Progenitor cell of endocrine pancreas (in vitro differentiated cells): ENCODE results near the gene MUL1. TPM values are rescaled to one million over a fixed set of nuclear protein-coding genes. Genes with fewer than 3 reads are reported as not detected.

ENCODE experiments used
- DNase-seq: peaks from one replicate; pipeline ENCODE4 v3.0.0; 2021; ENCODE audit warnings: low spot score; ENCODE audit not compliant: unreplicated experiment
- H3K27ac Mint-ChIP-seq: 2 replicates; pipeline ENCODE4 v1.8.0; 2021; ENCODE audit warnings: mild to moderate bottlenecking, moderate library complexity, mixed read lengths
- H3K27me3 Mint-ChIP-seq: 2 replicates; pipeline ENCODE4 v1.8.0; 2021; ENCODE audit warnings: mixed read lengths
- H3K36me3 Mint-ChIP-seq: 2 replicates; pipeline ENCODE4 v1.8.0; 2022; ENCODE audit warnings: mixed read lengths; ENCODE audit not compliant: insufficient read depth
- H3K4me1 Mint-ChIP-seq: 2 replicates; pipeline ENCODE4 v1.8.0; 2021; ENCODE audit warnings: low read depth, mixed read lengths
- H3K4me3 Mint-ChIP-seq: 2 replicates; pipeline ENCODE4 v1.8.0; 2021; ENCODE audit warnings: low read depth, mild to moderate bottlenecking, moderate library complexity, mixed read lengths
- H3K9me3 Mint-ChIP-seq: 2 replicates; pipeline ENCODE4 v1.8.0; 2021; ENCODE audit warnings: low read depth, mixed read lengths
- total RNA-seq: library from RNA; stranded (reverse); gene quantifications from 2 replicates; pipeline ENCODE4 v1.2.1, GENCODE V29; 2021
- TF ChIP-seq, protein P1 (sequence below): fragments of 200-600 bp; sonication (generic); IDR thresholded peaks from one replicate; pipeline ENCODE4 v1.5.0; 2021; ENCODE audit warnings: antibody characterized with exemption, mild to moderate bottlenecking; ENCODE audit not compliant: unreplicated experiment

MUL1 gene
- total RNA-seq, 1 donor from 2014 or later, result 25.1 TPM

- Mint-ChIP-seq H3K9me3 (no peaks in the 10 kb centered on the region), H3K36me3 (no peaks in the 10 kb centered on the region)
These were observed 16.8 kb downstream of the MUL1 start for GRCh38 chr1:20491178-20491577.

GRCh38 chr1:20487236-20487590 is 20.7 kb downstream of the MUL1 start:
- Mint-ChIP-seq H3K36me3 (no peaks in the 10 kb centered on the region), H3K27ac (peak overlapping the region; percentile 91), H3K4me3 (peak overlapping the region; percentile 75), H3K4me1 (peaks cover 16% of the 10 kb centered on the region), H3K27me3 (peaks cover 37% of the 10 kb centered on the region), H3K9me3 (no peaks in the 10 kb centered on the region)
- DNase-seq, result no peak
- TF ChIP-seq, protein P1, sequence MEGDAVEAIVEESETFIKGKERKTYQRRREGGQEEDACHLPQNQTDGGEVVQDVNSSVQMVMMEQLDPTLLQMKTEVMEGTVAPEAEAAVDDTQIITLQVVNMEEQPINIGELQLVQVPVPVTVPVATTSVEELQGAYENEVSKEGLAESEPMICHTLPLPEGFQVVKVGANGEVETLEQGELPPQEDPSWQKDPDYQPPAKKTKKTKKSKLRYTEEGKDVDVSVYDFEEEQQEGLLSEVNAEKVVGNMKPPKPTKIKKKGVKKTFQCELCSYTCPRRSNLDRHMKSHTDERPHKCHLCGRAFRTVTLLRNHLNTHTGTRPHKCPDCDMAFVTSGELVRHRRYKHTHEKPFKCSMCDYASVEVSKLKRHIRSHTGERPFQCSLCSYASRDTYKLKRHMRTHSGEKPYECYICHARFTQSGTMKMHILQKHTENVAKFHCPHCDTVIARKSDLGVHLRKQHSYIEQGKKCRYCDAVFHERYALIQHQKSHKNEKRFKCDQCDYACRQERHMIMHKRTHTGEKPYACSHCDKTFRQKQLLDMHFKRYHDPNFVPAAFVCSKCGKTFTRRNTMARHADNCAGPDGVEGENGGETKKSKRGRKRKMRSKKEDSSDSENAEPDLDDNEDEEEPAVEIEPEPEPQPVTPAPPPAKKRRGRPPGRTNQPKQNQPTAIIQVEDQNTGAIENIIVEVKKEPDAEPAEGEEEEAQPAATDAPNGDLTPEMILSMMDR, result no peak

More at GRCh38 chr1:20491178-20491577, 16.8 kb downstream of the MUL1 start:
- Mint-ChIP-seq H3K27me3 (peaks cover 55% of the 10 kb centered on the region), H3K4me1 (peaks cover 4% of the 10 kb centered on the region), H3K27ac (no peak overlapping the region), H3K4me3 (no peak overlapping the region)
- no peak for DNase-seq
- TF ChIP-seq, protein P1, result no peak

DNA sequence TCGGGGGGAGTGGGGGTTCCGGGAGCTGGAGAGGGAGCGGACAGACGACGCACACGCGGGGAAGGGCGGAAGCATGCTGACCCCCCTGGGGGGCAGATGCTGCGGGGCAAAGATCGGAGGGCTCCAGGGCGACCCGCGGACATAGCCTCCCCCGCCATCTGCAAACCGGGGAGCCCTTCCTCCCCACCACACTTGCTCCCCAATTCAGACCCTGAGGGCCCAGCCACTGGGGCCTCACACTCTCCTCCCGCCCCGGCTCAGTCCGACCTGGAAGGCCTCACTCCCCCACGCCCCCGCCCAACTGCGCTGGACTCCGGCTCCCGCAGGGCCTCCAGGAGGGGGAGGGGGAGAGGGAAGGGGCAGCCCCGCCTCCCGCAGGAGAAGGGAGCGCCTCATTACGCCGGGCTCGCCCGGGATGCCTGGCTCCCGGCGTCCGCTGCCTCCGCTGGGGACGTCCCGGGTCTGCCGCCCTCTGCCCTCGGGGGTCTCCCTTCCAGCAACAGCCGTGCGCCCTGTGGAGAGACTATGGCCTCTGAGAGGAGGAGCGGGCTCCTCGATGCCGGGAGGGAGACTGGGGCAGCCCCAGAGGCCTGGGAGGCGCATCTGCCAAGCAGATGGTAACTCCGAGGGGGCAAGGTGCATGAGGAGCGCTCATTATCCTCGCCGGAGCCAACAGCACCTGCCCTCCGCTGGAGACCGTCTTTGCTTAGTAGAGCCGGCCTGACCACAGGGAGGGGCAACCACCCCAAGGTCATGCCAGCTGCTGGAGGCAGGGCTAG is 21.3 kb downstream of the MUL1 start:
- peaks cover 21% of the 10 kb centered on the region for H3K4me1 Mint-ChIP-seq
- peak overlapping the region; percentile 92 for H3K27ac Mint-ChIP-seq
- peaks cover 37% of the 10 kb centered on the region for H3K27me3 Mint-ChIP-seq
- no peaks in the 10 kb centered on the region for H3K36me3 Mint-ChIP-seq
- peak overlapping the region; percentile 75 for H3K4me3 Mint-ChIP-seq
- peak; percentile 85 for DNase-seq
- TF ChIP-seq, protein P1, result no peak
- no peaks in the 10 kb centered on the region for H3K9me3 Mint-ChIP-seq

GRCh38 chr1:20485527-20486456 is 22.2 kb downstream of the MUL1 start, which contains the start of gene CAMK2N1:
Gene CAMK2N1 (minus strand): TSS chr1:20486210. CDS start chr1:20485379, 831 bp downstream.
- peaks cover 34% of the 10 kb centered on the region for H3K27me3 Mint-ChIP-seq
- peak within 1 kb of the TSS; percentile 94 for H3K4me3 Mint-ChIP-seq
- peaks cover 29% of the 10 kb centered on the region for H3K4me1 Mint-ChIP-seq
- peak within 1 kb of the TSS; percentile 97 for H3K27ac Mint-ChIP-seq
- no peaks in the 10 kb centered on the region for H3K9me3 Mint-ChIP-seq
- TF ChIP-seq, protein P1, result no peak
- H3K36me3 Mint-ChIP-seq, result no peaks in the 10 kb centered on the region
- DNase-seq, result peak; percentile 52
